ENCODE data around the gene MTG2. TPM values are rescaled to one million over a fixed set of nuclear protein-coding genes. Genes with fewer than 3 reads are reported as not detected.

MTG2 gene
- total and polyA plus RNA-seq, 2 of the 13 experiments (the other 11 are each of a cell fraction or from before 2014, with no cell fraction given), result 20.4 to 37.8 TPM

- Histone ChIP-seq H3K4me3 (replicated peaks in 1 of 3; ENCODE audit: insufficient read depth in 1 of 3, low read depth in 2 of 3, low read length in 3 of 3) (no peak overlapping the region), H2AFZ (ENCODE audit: low read length) (no peak overlapping the region), H3K4me2 (ENCODE audit: low read depth, low read length) (no peak overlapping the region), H3K79me2 (ENCODE audit: insufficient read depth, low read length) (no peaks in the 10 kb centered on the region), H3K9me3 (ENCODE audit: low read length) (no peaks in the 10 kb centered on the region), H3K27ac (ENCODE audit: extremely low read length, insufficient read depth, low read length) (no peak overlapping the region), H3K36me3 (replicated peaks in 1 of 2; ENCODE audit: control insufficient read depth in 1 of 2, insufficient read depth in 2 of 2, low read length in 2 of 2) (peaks cover 30 to 49% of the 10 kb centered on the region in 2 experiments), H4K20me1 (ENCODE audit: insufficient read depth, low read length) (no peaks in the 10 kb centered on the region), H3K9ac (ENCODE audit: insufficient read depth, low read depth, low read length) (no peak overlapping the region), H3K27me3 (ENCODE audit: control insufficient read depth in 1 of 2, insufficient read depth in 2 of 2, low read length in 2 of 2) (no peaks in the 10 kb centered on the region), H3K4me1 (ENCODE audit: insufficient read depth, low read length) (no peaks in the 10 kb centered on the region)
- in situ Hi-C loops (cut with HindIII; ENCODE audit: extremely low pct_ligation_motif_present, low pct_unique_long_range_greater_than_20kb) (no loop called here), intact Hi-C loops (cut with micrococcal nuclease; ENCODE audit: unreplicated experiment) (no loop called here)
- ChIA-PET POLR2A (interaction anchor here (1.5 kb wide), 1 partner anchor 14 kb away, joined by 4 read pairs; no protein-coding TSS in a partner anchor), CTCF (ENCODE audit: low intra/inter-chr PET ratio, low total read pairs) (no interaction called here)
- peak; percentile 18 for TF ChIP-seq RBM22 (optimal IDR thresholded peaks at IDR 0.05; ENCODE audit: low read length)
- TF ChIP-seq HMG20A (CRISPR knock-in tag; IDR thresholded peaks at IDR 0.05; ENCODE audit: borderline replicate concordance), result no peak
- TF ChIP-seq ZBTB38 (CRISPR knock-in tag; IDR thresholded peaks at IDR 0.05), result 0 out of 2 replicates have a peak, but pooled peaks have one; percentile 23
- TF ChIP-seq ZNF143 (CRISPR knock-in tag; IDR thresholded peaks at IDR 0.05), result no peak
- 0 out of 2 replicates have a peak, but pooled peaks have one; percentile 38 for TF ChIP-seq NR0B2 (CRISPR knock-in tag; IDR thresholded peaks at IDR 0.05)
- peak; percentile 66 for TF ChIP-seq AGO2 (optimal IDR thresholded peaks at IDR 0.05; ENCODE audit: low read depth, low read length)
- 0 out of 2 replicates have a peak, but pooled peaks have one; percentile 28 for TF ChIP-seq KDM5B (CRISPR knock-in tag; IDR thresholded peaks at IDR 0.05; ENCODE audit: borderline replicate concordance)
- TF ChIP-seq DR1 (CRISPR knock-in tag; IDR thresholded peaks at IDR 0.05), result 0 out of 2 replicates have a peak, but pooled peaks have one; percentile 25
- TF ChIP-seq HIVEP1 (CRISPR knock-in tag; IDR thresholded peaks at IDR 0.05), result 0 out of 2 replicates have a peak, but pooled peaks have one; percentile 15
- ATAC-seq, result no peak
- BruUV-seq (replicated peaks), result no TSS peak
- no peak for FAIRE-seq
- 96% methylated on average over 29 of the region's 38 CpGs for WGBS (ENCODE audit: low lambda C conversion rate)
- no peak for DNase-seq (ENCODE audit: low spot score)
Measured at GRCh38 chr20:62201173-62202082, 18.6 kb downstream of the MTG2 start.

Data from HepG2 (cell line).